GM18909 (cell line): ENCODE data around the gene ADM5.

Experiments used
- ATAC-seq: cut with Tn5 transposase; IDR thresholded peaks from one replicate; pipeline ENCODE4 v1.9.1; 2021; ENCODE audit warnings: mild to moderate bottlenecking; ENCODE audit not compliant: unreplicated experiment, poor library complexity

Gene ADM5

DNA sequence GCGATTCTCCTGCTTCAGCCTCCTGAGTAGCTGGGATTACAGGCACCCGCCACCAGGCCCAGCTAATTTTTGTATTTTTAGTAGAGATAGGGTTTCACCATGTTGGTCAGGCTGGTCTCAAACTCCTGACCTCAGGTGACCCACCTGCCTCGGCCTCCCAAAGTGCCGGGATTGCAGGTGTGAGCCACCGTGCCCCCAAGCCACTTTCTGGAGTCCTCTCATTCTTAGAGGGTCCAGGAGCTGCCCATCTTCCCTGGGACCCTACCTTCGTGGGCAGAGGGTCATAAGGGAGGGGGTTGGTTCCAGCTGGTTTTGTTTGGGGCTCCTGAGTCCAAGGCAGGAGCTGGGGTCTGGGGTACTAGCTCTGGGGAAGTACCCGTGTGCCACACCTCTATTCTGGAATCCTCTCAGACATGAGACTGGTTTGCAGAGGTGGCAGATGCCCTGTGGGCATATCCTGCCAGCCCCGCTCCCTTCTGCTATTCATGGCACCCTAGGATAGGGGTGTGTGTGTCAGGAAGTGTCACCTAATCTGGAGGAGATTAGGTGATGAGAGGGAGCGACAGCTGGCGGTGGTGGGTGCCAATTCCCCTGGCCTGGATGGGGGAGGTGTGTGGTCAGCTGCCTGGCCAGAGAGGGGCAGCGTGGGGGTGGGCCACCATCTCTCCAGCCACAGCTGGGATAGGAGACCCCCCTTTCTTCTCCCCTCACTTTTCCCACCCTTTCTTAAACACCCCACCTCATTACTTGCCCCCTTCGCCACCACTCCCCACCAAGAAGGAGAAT, 10.2 kb upstream of the ADM5 start:
- no peak for ATAC-seq

DNA sequence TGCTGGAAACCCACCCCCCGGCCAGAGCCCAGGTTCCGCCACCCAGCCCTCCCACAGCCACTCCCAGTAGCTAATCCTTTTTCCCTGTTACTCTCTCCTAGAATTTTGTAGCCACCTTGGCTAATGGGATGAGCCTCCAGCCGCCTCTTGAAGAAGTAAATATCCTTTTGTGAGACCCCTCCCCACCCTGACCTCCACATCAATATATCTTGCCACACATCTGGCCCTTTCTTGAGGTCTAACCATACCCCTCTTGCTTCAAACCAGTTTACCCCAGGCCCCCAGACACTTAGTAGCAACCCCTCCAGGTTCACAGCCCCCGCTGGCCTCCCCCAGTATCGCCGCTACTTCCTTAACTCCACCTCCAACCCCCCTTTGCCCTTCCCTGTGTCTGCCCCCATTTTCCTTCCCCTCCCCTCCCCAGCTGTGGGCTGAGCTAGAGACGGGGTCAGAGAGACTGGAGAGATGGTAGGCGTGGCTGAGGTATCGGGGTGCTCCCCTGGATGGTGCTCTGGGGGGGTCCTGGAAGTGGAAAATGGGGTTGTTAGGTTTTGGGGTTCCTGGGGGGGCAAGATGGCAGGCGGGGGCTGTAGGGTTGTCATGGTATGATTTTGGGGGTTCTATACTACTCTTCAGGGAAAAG, 9.5 kb upstream of the ADM5 start:
- no peak for ATAC-seq

DNA sequence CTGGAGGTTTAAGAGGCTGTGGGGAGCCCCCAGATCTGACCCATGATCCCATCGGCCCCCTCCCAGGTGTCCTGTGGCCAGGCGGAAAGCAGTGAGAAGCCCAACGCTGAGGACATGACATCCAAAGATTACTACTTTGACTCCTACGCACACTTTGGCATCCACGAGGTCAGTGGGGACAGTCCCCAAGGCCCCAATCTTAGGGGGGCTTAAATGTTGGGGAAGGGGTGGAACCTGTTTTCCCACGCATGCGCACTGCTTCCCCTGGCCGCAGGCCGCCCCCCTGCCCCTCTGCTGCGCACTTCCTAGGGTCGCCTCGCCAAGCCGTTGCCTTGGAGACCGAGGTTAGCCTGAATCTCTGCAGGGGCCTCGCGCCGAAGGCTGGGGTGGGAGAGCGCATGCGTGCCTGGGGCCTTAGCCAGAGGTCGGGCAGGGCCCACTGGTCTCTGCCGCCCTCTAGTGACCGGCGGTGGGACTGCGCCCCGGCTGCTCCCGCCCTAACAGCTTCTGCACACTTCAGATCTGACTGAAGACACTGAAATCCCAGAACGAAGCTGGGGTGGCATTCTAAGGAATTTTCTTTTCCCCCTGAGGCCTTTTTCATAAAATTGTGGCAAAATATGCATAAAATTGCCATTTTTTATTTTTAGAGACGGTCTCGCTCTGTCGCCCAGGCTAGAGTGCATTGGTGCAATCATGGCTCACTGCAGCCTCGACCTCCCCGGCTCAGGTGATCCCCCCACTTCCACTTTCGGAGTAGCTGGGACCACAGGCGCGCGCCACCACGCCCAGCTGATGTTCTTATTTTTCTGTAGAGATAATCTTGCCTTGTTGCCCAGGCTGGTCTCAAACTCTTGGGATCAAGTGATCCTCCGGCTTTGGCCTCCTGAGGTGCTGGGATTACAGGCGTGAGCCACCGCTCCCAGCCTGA, 8.7 kb upstream of the ADM5 start:
- no peak for ATAC-seq

DNA sequence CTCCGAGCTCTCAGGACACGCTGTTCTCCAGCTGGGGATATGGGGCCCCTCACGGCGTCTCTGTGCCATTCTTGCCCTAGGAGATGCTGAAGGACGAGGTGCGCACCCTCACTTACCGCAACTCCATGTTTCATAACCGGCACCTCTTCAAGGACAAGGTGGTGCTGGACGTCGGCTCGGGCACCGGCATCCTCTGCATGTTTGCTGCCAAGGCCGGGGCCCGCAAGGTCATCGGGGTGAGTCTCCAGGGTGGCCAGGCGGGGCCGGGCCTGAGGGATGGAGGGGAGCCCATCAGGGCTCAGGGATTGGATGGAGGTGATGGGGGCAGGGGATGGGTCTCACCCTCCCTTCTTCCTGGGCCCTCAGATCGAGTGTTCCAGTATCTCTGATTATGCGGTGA, 7.6 kb upstream of the ADM5 start:
- no peak for ATAC-seq

DNA sequence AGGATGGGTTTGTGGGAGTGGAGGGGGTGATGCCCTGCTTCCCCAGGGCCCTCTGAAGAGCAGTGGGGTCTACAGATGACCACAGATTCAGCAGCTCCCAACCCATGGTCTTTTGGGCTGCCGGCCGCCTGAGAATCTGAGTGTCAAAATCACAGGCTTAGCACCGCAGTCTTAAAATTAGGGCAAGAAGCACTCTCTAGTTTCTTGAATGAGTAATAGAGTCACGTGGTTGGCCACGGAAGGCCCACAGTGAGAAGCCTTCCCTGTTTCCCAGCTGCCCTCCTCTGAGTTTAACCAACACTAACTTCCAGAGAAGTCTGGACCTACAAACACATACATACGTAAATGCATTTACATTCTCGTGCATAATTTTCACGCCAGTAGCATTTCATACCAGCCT, 7.1 kb upstream of the ADM5 start:
- ATAC-seq = no peak

DNA sequence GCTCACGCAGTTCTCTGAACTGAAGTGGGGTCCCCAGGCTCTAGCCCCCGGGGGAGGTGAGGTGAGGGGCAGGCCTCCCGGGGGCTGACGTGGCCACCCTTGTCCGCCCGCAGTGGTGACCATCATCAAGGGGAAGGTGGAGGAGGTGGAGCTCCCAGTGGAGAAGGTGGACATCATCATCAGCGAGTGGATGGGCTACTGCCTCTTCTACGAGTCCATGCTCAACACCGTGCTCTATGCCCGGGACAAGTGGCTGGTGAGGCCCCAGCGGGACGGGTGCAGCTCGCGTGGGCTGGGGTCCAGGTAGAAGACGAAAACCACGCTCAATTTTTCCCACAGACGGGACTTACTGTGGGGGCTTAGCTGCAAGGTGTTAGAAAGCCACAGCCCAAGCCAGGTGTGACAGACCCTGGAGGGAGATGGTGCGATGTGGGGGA, 5.6 kb upstream of the ADM5 start:
- no peak for ATAC-seq

DNA sequence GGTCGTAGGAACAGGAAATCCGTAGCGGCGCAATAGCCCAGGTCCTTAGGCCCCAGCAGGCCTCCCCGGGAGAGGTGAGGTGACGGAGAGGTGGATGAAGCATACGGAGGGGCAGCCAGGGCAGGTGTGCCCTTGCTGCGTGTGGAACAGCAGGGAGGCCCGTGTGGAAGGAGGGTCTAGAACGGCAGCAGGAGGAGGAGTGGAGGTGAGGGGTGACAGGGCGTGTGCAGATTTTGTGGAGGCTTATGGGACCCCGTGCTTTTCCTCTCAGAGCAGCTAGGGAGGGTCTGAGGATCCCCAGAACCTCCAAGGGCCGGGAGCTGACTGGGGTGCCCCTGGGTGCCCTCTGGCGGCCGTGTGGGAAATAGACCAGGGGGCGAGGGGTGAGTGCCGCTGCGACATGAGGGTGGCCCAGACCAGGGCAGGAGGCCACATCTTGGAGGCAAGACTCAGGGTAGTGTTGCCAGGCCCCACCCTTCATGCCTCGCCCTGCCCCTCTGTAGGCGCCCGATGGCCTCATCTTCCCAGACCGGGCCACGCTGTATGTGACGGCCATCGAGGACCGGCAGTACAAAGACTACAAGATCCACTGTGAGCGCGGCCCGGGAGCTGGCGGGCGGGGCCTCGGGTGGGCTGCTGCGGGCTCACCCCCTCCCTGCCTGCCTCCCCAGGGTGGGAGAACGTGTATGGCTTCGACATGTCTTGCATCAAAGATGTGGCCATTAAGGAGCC, 5.0 kb upstream of the ADM5 start:
- ATAC-seq = no peak

DNA sequence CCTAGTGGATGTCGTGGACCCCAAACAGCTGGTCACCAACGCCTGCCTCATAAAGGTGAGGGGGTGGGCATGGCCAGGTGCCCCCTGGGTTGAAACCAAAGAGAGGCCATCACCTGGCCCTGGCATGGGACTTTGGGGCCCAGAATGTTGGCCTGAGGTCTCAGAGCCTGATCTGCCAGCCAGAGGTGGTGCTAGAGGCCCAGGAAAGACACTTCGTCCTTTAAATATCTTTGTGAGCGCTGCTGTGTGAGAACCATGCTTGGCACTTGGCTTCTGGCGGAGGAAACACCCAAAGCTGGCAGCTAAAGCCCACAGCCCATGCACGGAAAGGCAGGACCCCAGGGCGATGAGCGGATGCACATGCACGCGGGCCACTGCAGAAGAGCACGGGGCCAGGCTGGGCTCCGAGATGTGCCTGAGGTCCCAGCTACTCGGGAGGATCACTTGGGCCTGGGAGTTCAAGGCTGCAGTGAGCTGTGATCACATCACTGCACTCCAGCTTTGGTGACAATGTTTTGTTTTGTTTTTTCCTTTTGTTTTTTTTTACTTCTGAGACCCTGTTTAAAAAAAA, 4.3 kb upstream of the ADM5 start:
- no peak for ATAC-seq

DNA sequence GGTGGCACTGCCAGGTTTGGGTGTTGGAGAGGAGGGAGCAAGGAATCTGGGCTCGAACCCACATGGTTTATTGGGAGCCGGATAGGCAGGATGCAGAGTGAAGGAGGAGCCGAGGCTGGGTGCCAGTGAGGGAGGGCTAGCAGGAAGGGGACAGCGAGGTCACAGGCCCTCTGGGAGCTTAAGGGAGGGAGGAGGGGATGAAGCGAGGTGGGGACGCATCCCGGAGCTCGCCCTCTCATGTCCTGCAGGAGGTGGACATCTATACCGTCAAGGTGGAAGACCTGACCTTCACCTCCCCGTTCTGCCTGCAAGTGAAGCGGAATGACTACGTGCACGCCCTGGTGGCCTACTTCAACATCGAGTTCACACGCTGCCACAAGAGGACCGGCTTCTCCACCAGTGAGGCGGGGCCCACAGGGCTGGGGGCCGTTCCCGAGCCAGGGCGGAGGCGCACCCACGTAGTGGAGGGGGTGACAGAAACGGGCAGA, 3.5 kb upstream of the ADM5 start:
- no peak for ATAC-seq

DNA sequence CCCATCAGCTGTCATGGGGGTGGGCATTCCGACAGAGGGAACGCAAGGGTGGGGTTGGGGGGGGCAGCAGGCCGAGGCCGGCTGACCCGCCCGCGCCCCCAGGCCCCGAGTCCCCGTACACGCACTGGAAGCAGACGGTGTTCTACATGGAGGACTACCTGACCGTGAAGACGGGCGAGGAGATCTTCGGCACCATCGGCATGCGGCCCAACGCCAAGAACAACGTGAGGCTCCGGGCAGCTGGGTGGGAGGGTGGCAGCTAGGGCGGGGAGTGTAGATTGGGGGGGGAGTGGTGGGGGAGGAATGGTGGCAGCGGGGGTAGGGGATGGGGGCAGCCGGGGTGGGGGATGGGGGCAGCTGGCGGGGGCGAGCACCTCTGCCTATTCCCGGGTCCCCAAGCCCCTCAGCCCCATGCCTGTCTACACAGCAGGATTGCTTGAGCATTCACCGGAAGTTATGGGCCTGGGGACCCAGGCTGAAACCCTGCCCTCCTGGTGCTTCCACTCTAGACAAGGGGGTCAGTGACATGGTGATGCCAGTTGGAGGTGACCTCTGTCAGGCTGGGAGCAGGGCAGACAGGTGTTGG, 2.8 kb upstream of the ADM5 start:
- no peak for ATAC-seq

DNA sequence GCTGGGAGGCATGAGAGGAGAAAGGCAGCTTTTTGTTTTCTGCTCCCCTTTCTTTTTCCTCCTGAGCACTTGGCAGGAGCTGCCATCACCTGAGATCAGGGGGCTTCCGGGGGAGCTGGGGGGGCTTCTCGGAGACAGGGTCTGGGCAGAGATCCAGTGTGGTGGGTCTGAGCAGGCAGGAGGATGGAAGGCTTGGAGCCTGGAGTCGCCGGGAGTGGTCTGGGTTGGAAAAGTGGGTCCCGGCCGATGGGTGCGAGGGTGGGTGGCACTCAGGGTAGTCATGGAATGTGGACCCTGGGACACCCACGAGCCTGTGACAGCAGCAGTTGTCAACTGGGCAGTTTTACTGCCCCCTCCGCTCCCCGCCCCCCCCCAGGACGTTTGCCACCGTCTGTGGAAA, 2.2 kb upstream of the ADM5 start:
- ATAC-seq = no peak

DNA sequence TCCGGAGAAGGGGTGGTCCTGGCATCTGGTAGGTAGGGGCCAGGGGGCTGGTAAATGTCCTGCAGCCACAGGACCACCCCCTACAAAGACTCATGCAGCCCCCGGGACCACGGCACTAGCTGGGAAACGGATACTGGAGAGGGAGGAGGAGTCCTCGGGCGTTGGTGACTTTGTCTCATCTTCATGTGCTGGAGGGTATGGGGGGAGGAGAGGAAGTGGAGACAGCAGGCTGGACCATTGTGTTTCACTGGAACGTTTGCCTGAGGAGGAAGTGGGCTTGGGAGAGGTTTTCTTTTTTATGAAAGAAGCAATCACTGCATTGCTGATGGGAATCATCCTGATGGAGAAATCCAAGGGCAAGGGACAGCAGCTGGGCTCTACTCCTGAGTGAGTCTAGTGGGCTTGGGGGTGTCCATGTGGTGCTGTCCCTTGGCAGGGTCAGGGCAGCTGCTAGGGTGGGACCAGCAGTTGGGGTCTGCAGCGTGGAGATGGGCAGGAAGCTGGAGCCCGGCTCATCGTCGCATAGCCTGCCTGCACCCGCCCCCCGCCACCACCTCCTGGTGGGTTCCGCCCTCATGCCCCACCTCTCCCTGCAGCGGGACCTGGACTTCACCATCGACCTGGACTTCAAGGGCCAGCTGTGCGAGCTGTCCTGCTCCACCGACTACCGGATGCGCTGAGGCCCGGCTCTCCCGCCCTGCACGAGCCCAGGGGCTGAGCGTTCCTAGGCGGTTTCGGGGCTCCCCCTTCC, 1.7 kb upstream of the ADM5 start:
- ATAC-seq = no peak

DNA sequence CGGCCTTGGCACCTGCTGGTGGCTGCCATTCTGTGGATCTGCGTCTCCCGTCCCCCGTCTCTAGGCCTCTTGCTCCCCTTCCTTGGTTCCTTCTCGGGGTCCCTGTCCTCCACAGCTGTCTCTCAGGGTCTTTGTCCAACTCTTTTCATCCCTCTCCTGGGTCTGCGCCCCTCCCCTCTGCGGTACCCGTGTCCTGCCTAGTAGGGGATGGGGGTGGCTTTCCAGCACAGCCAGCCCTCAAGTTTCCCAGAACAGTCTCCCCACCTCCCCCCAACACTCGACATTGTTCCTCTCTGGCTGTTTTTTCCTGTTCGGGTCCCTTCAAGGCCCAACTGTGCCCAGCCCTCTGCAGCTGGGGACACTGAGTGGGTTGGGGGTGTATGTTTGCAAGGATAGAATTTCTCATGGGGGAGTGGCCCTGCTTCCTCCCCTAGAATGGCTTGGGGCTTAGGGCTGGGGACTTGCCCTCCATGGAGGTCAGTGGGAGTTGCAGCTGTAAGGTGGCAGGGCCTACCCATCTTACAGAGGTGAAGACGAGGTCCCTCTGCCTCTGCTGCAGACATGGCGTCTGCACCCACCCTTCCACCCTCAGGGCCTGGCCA, 762 bp upstream of the ADM5 start:
- ATAC-seq = no peak

DNA sequence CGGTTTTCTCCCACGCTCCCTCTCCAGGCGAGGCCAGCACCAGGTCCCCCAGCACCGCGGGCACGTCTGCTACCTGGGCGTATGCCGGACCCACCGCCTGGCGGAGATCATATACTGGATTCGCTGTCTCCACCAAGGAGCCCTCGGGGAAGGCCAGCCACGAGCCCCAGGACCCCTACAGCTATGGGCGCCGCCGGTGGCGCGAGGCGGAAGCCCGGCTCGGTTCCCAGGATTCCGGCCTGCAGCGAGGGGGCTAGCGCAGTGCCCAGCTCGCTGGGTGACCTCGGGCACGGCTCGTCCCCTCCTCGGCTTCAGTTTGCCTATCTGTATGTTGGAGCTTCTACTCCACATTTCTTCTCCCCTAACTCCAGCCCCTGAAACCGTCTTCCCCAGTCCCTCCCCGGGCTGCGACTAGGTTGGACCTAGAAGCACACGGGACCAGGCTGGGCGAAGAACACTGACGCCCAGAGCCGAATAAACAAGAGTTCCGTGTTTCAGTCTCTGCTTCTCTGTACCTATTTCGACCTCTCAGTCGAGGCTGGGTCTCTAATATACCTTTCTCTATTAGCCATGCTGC, 773 bp downstream of the ADM5 start:
- no peak for ATAC-seq

DNA sequence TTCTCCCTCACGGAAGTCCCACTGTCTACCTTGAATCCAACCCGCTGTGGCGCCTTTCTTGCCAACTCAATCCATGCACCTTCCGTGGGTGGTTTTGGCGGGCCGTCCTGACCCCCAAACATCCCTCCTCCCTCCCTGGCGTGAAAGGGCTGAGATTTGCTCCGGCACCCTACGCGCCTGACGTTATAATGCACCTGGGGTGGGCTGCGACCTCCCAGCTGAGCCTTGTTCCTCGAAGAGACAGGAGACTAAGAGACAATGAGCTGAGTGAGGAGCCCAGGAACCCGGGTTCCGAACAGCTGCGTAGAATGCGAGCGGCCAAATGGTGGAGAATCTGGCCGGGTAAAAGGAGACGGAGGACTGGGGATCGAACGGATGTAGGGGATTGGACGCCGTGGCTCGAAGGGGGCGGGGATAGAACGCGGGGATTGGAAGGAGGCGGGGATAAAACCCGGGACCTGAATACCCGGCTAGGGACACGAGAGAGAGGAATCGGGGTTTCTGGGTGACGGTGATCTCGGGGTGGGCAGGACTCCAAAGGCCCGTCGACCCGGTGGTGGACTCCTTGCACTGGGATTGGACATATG, 1.4 kb downstream of the ADM5 start, which contains the start of gene CPT1C:
Gene CPT1C (plus strand): TSS at position 461 of the 587 bp plus-strand sequence. CDS start 1,137 bp downstream, outside the sequence.
- no peak for ATAC-seq

DNA sequence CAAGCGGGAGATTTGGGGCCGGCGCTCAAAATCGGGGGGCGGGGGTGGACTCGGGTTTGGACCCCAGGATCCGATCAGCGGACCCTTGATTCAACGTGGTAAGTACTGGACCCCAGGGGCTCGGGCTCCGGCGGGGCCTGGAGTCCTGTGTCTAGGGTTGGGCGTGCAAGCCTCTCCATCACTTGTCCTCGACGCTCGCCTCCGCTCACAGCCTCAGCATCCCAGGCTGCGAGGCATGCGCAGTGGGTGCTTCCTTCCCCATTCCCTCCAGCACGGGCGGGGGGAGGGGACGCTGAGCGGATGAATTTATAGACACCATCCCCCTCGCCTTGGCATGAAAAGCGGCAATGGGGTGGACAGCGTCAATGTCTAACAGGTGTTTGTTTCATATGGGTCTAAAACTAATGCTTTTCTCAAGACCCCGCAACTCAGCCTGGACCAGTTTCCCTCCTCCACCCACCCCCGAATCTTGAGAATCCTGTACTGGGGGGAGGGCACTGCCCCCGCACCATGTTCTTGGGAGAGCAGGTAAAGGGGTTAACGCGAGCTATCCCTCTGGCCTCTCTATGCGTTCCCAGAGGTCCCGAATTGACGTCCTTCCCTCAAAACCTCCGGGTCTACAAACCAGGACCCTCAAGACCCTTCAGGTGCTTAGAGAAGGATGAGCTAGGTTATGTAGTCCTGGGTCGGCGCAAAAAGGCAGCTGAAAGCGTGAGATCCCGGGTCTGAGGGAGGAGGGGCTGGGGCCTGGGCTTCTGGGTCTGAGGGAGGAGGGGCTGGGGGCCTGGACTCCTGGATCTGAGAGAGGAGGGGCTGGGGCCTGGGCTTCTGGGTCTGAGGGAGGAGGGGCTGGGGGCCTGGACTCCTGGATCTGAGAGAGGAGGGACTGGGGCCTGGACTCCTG, 2.1 kb downstream of the ADM5 start:
- ATAC-seq = no peak

DNA sequence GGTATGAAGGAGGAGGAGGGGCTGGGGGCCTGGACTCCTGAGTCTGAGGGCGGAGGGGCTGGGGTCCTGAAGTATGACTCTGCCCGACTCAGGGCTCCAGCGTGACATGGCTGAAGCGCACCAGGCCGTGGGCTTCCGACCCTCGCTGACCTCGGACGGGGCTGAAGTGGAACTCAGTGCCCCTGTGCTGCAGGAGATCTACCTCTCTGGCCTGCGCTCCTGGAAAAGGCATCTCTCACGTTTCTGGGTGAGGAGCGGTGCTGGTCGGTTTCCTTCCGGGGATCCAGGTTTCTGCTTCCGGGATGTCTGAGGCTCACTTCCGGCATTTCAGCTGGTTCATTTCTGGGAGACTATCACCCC, 2.7 kb downstream of the ADM5 start:
- no peak for ATAC-seq
